Measurements from ENCODE around the gene PLBD2.
"Not testable (repeated sequence)": the region's sequence is repeated elsewhere in the genome, so short reads cannot be mapped to it uniquely, and the experiment has no call there.

GRCh38 chr12:113354192-113354591 lies 4.2 kb upstream of the PLBD2 start:
- TF ChIP-seq ATF1 (CRISPR knock-in tag; IDR thresholded peaks at IDR 0.05); ATF1 (tag; IDR thresholded peaks at IDR 0.05); RAD21 (CRISPR knock-in tag; conservative IDR thresholded peaks at IDR 0.05 in 1 of 2, IDR thresholded peaks at IDR 0.05 in 1 of 2); RHOXF2B (CRISPR knock-in tag; conservative IDR thresholded peaks at IDR 0.05); HCFC1 (IDR thresholded peaks at IDR 0.05; ENCODE audit: low read depth, low read length); CBX3 (IDR thresholded peaks at IDR 0.05; ENCODE audit: borderline replicate concordance in 1 of 2, low read length in 2 of 2); EHMT2 (IDR thresholded peaks at IDR 0.05); MAX (CRISPR knock-in tag; IDR thresholded peaks at IDR 0.05); PCBP2 (IDR thresholded peaks at IDR 0.05; ENCODE audit: low read depth, low read length, poor library complexity, severe bottlenecking); NR0B1 (IDR thresholded peaks at IDR 0.05; ENCODE audit: partially characterized antibody); THRAP3 (IDR thresholded peaks at IDR 0.05; ENCODE audit: borderline replicate concordance); ARID4B (CRISPR knock-in tag; IDR thresholded peaks at IDR 0.05); POLR2A (conservative IDR thresholded peaks at IDR 0.05); CTCF (IDR thresholded peaks at IDR 0.05 in 2 of 3, conservative IDR thresholded peaks at IDR 0.05 in 1 of 3; ENCODE audit: insufficient read depth in 2 of 3, low read depth in 1 of 3, low read length in 3 of 3): not testable (repeated sequence)

Data from K562 (cell line).